GM10266 (cell line): ENCODE measurements around the gene COL28A1.

Experiments
- DNase-seq: peaks from one replicate; pipeline ENCODE4 v3.0.0; 2012; ENCODE audit errors: extremely low spot score
- TF ChIP-seq, protein P1 (sequence below): IDR thresholded peaks from 2 replicates; pipeline ENCODE4 v1.5.1; 2012; ENCODE audit warnings: mild to moderate bottlenecking, low read depth; ENCODE audit not compliant: control insufficient read depth, insufficient read depth; ENCODE audit errors: missing control alignments

Gene COL28A1

DNA sequence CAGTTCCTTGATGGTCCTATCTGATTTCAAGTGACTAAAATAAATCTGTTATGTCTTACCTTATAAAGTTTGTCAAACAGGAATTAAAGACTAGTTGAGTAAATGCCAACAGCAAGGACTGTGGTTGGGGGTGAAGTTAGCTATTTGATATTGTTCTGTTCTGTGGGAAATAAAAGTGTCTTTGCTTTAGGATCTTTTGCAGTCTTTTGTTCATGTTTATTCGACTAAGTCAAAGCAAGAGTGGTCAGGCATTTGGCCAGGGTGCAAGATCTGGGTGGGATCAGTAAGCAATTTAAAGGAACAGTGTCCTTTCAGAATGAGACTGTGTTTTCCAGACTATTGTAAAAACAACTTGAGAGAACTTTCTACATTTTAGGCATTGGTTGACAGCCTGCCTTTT lies at the start of gene COL28A1:
TSS of gene COL28A1 (minus strand) at position 183 of the 400 bp plus-strand sequence. CDS start 2,998 bp downstream, outside the sequence.
- no peak for DNase-seq
- TF ChIP-seq, protein P1, sequence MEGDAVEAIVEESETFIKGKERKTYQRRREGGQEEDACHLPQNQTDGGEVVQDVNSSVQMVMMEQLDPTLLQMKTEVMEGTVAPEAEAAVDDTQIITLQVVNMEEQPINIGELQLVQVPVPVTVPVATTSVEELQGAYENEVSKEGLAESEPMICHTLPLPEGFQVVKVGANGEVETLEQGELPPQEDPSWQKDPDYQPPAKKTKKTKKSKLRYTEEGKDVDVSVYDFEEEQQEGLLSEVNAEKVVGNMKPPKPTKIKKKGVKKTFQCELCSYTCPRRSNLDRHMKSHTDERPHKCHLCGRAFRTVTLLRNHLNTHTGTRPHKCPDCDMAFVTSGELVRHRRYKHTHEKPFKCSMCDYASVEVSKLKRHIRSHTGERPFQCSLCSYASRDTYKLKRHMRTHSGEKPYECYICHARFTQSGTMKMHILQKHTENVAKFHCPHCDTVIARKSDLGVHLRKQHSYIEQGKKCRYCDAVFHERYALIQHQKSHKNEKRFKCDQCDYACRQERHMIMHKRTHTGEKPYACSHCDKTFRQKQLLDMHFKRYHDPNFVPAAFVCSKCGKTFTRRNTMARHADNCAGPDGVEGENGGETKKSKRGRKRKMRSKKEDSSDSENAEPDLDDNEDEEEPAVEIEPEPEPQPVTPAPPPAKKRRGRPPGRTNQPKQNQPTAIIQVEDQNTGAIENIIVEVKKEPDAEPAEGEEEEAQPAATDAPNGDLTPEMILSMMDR, result no peak

GRCh38 chr7:7584653-7585052 lies 49.0 kb upstream of the COL28A1 start:
- TF ChIP-seq, protein P1, result no peak
- no peak for DNase-seq

GRCh38 chr7:7583731-7584130 lies 48.1 kb upstream of the COL28A1 start:
- DNase-seq, result no peak
- TF ChIP-seq, protein P1, result no peak

- TF ChIP-seq, protein P1, result no peak
These were observed 46.9 kb upstream of the COL28A1 start for GRCh38 chr7:7582596-7582995.

DNA sequence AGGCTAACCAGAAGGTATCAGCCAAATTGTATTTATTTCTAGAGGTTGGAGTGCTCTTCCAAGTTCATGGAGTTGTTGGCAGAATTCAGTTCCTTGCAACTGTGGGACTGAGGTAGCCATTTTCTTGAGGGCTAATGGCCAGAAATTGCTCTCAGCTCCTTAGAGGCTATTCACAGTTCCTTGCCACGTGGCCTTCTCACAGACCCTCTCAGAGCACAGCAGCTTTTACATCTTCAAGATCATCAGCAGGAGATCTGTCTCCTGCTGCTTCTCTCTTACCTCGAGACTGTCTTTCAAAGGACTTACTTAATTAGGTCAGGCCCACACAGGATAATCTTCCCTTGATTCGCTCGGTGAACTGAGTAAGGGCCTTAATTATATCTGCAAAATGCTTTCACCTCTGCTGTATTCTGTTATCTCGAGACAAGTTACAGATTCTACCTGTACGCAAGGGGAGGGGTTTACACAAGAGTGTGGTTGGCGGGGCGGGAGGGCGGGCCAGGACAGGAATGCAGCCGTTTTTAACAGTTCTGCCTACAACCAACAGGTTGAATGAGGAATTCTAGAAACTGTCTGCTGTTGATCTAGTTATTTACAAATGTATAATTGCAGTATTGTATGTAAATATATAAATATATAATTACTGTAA lies 46.0 kb upstream of the COL28A1 start:
- TF ChIP-seq, protein P1, result no peak

More at GRCh38 chr7:7582596-7582995, 46.9 kb upstream of the COL28A1 start:
- DNase-seq, result no peak

GRCh38 chr7:7579638-7580037 lies 44.0 kb upstream of the COL28A1 start:
- no peak for DNase-seq
- TF ChIP-seq, protein P1, result no peak

More for the DNA sequence above, 46.0 kb upstream of the COL28A1 start:
- DNase-seq, result no peak

DNA sequence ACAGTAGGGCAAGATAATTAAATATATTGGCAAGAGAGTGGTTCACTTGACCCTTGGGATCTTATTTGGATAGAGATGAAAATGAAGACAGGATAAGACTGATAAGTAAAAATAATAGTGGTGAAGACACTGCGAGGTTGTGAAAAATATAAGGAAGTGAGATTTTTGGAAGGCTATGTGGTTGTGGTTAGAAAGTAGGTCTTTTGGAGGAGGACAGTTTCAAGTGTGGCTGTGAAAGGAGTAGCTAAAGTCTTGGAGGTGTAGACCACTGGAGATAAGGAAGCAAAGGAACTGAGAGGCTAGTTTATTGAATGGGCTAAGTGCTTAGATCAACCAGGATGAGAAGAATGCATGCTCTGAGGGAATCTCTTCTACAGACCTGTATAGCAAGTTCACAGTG lies 42.2 kb upstream of the COL28A1 start:
- TF ChIP-seq, protein P1, result no peak
- DNase-seq, result no peak
